ENCODE data around the gene XCL2.

XCL2 gene

DNA sequence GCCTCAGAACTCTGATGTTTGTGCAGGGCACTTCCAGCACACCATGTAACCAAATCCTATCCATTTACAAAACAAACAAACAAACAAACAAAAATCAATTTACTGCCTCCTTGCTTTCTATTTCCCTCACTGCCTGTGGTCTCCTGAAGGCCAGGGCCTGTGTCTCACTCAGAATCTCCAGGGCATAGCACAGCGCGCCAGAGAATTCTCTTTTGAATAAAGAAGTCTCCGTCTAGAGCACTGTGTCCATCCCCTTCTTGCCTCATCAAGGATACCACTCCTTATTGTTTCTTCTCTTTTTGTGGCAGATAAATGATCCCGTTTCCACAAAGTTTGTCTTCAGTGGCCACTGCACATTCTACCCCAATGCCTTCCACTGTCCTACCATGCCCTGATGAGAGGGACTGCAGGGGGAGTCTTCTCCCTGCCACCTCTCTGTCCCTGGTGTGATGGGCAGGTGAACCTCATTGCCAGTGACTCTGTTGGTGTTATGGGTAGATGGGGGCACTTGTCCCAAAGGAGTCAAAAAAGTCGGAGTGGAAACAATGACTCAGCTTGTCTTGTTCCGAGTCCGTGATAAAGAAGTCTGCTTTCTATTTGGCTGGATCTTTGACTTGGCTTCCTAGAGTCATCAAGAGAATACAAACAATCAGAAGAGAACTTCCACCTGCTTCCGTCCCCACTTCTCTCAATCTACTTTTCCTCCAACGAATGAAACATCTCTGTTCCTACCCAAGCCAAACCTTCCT lies 30.0 kb downstream of the XCL2 start:
- no peak overlapping the region for H3K4me3 ChIP-seq (ENCODE audit: low read depth, low read length)
- no peaks in the 10 kb centered on the region for H3K36me3 ChIP-seq (ENCODE audit: control insufficient read depth, insufficient read depth, low read length)
- H3K4me1 ChIP-seq (ENCODE audit: control insufficient read depth, insufficient read depth, low read length), result peaks cover 4% of the 10 kb centered on the region; the same call in 1 of the 2 replicates
- H3K27ac ChIP-seq (ENCODE audit: low read depth, low read length), result no peak overlapping the region
- H3K27me3 ChIP-seq (ENCODE audit: control insufficient read depth, insufficient read depth, low read length), result no peaks in the 10 kb centered on the region
- H3K9me3 ChIP-seq (ENCODE audit: control insufficient read depth, insufficient read depth, low read depth, low read length), result no peaks in the 10 kb centered on the region
- H3K9ac ChIP-seq (ENCODE audit: low read length), result no peak overlapping the region

DNA sequence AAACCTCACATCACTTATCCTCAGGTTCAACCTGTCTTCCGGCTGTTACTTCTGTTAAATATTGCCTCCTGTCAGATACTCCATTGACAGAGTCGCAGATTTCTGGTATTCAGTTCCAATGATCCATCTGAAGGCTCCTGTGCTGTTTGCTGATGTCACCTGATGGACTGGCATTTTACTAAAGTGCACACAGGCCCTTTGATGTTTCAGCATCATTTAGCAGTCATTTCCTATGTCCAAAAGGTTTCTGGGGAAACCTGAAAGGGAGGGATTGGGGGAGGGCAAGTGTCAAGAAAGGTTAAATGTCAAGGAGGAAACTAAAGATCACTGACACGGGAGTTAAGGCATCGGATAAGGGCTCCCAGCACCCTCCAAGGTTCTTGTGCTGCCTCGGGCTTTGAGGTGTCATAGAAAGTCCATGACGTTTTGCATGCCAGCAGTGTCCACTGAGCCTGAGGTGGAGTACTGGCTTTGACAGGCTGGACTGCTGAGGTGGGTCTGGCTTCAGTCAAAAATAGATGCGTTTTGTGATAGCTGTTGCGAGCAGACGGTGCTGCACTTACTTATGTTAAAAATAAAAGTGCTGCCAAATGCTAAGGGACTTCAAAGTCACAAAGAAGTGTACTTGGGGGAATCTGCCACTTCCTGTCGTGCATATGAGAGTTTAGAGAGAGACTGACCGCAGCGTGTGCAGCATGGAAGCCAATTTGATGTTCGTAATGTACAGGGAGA lies 30.8 kb downstream of the XCL2 start:
- Histone ChIP-seq H3K4me3 (ENCODE audit: low read depth, low read length) (no peak overlapping the region), H3K27me3 (ENCODE audit: control insufficient read depth, insufficient read depth, low read length) (no peaks in the 10 kb centered on the region), H3K4me1 (ENCODE audit: control insufficient read depth, insufficient read depth, low read length) (peaks cover 4% of the 10 kb centered on the region; the same call in 1 of the 2 replicates), H3K9me3 (ENCODE audit: control insufficient read depth, insufficient read depth, low read depth, low read length) (no peaks in the 10 kb centered on the region), H3K9ac (ENCODE audit: low read length) (no peak overlapping the region), H3K36me3 (ENCODE audit: control insufficient read depth, insufficient read depth, low read length) (no peaks in the 10 kb centered on the region), H3K27ac (ENCODE audit: low read depth, low read length) (no peak overlapping the region)

DNA sequence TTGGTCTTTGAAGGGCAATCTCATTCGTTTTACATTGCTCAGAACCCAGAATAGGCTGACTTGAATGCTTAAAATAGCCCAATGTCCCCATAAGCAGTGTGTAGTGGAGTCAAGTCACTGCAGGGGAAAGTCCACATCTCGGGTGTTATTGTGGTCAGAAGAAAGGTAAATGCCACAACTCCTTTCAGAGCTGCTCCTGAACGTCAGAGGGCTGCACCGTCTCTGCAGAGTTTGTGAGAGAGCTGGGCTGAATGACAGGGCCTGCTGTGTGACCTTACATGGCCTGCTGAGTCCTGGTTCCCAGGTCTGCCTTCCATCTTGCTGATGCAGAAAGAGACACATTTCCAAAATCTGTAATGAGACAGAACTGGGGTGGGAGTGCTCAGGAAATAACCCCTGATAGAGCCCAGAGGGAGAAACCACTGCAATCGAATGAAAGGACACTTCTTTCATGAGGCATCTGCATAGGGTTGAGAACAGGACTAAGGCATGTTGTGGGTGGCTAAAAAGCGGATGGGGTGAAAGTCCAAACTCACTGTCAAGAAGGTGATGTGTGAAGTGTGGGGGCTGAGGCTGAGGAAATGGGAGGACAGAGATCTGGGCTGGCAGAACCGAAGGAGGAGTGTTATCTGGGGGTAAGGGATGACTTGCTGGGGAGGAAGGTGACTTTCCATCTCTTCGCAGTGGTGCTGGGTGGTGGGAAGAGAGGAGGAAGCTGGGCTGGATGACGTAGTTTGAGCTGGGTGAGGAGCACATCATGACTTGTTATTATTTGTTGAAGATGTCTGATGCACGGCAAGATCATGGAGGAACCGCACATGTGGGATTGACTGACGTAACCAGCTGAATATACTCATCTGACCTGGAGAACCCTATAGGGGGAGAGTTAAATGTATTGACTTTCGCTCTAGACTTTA lies 33.7 kb downstream of the XCL2 start:
- no peaks in the 10 kb centered on the region for H3K36me3 ChIP-seq (ENCODE audit: control insufficient read depth, insufficient read depth, low read length)
- H3K4me1 ChIP-seq (ENCODE audit: control insufficient read depth, insufficient read depth, low read length), result peaks cover 4% of the 10 kb centered on the region; the same call in 1 of the 2 replicates
- H3K9me3 ChIP-seq (ENCODE audit: control insufficient read depth, insufficient read depth, low read depth, low read length), result no peaks in the 10 kb centered on the region
- no peak overlapping the region for H3K4me3 ChIP-seq (ENCODE audit: low read depth, low read length)
- H3K9ac ChIP-seq (ENCODE audit: low read length), result no peak overlapping the region
- H3K27me3 ChIP-seq (ENCODE audit: control insufficient read depth, insufficient read depth, low read length), result no peaks in the 10 kb centered on the region
- H3K27ac ChIP-seq (ENCODE audit: low read depth, low read length), result no peak overlapping the region

DNA sequence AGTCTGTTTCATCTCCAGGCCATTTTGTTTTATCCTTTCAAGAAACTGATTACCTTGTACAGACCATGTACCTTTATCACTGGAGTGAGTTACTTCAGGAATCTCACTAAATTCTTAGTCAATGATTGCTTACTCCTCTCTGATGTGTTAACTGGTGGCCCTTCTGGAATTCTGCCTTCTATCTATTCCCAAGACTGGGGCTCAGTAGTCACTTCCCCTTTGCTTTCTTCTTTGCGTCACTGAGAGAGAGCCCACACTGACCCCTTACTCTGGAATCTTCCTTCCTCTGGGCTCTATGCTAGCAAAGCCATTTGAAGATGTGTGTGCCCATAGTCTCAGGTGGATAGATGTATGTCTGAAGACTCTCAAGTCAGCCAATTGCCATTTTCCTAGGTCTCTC lies 34.6 kb downstream of the XCL2 start:
- no peaks in the 10 kb centered on the region for H3K36me3 ChIP-seq (ENCODE audit: control insufficient read depth, insufficient read depth, low read length)
- no peaks in the 10 kb centered on the region for H3K9me3 ChIP-seq (ENCODE audit: control insufficient read depth, insufficient read depth, low read depth, low read length)
- H3K4me3 ChIP-seq (ENCODE audit: low read depth, low read length), result no peak overlapping the region
- H3K27me3 ChIP-seq (ENCODE audit: control insufficient read depth, insufficient read depth, low read length), result no peaks in the 10 kb centered on the region
- peaks cover 4% of the 10 kb centered on the region; the same call in 1 of the 2 replicates for H3K4me1 ChIP-seq (ENCODE audit: control insufficient read depth, insufficient read depth, low read length)
- H3K9ac ChIP-seq (ENCODE audit: low read length), result no peak overlapping the region
- H3K27ac ChIP-seq (ENCODE audit: low read depth, low read length), result no peak overlapping the region

DNA sequence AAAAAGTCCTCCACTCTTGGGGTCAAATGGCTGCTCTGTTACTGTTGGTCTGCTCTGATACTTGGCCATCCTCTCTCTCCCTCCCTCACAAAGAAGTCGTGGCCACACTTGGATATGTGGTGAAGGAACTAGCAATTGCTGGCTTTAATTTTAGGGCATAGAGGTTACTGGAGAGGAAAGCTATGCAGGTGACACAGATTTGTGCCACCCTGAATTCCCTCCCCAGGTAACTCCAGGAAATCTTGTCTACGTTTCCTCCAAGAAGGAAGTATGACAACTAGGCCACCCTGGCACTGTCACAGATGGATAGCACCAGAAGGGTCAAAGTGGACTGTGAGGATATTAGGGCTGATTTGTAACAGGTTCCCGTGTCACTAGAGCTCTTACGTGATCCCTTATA lies 36.0 kb downstream of the XCL2 start:
- Histone ChIP-seq H3K4me1 (ENCODE audit: control insufficient read depth, insufficient read depth, low read length) (peaks cover under 1% of the 10 kb centered on the region; the same call in 1 of the 2 replicates), H3K9ac (ENCODE audit: low read length) (no peak overlapping the region), H3K36me3 (ENCODE audit: control insufficient read depth, insufficient read depth, low read length) (no peaks in the 10 kb centered on the region), H3K9me3 (ENCODE audit: control insufficient read depth, insufficient read depth, low read depth, low read length) (no peaks in the 10 kb centered on the region), H3K4me3 (ENCODE audit: low read depth, low read length) (no peak overlapping the region), H3K27ac (ENCODE audit: low read depth, low read length) (no peak overlapping the region), H3K27me3 (ENCODE audit: control insufficient read depth, insufficient read depth, low read length) (no peaks in the 10 kb centered on the region)

DNA sequence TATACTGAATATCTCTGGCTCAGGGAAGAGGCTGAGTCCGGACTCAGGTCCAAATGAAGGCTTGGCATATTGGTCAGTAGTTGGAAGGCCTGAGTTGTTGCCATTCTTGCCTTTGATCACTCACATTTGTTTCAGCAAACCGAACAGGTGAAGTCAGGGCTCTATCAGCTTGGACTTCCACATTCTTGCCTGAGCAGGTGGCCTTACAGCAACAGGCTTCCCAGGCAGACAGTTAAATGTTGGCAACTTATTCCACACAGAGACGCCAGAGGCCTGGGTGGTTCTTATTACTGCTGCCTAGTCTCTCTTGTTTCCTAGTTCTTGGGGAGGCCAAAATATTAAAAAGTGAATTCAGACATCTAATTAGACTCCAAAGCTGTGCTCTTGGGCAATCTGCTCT lies 36.6 kb downstream of the XCL2 start:
- H3K9me3 ChIP-seq (ENCODE audit: control insufficient read depth, insufficient read depth, low read depth, low read length), result no peaks in the 10 kb centered on the region
- no peaks in the 10 kb centered on the region for H3K27me3 ChIP-seq (ENCODE audit: control insufficient read depth, insufficient read depth, low read length)
- H3K9ac ChIP-seq (ENCODE audit: low read length), result no peak overlapping the region
- no peaks in the 10 kb centered on the region for H3K36me3 ChIP-seq (ENCODE audit: control insufficient read depth, insufficient read depth, low read length)
- no peaks in the 10 kb centered on the region for H3K4me1 ChIP-seq (ENCODE audit: control insufficient read depth, insufficient read depth, low read length)
- H3K27ac ChIP-seq (ENCODE audit: low read depth, low read length), result no peak overlapping the region
- no peak overlapping the region for H3K4me3 ChIP-seq (ENCODE audit: low read depth, low read length)

DNA sequence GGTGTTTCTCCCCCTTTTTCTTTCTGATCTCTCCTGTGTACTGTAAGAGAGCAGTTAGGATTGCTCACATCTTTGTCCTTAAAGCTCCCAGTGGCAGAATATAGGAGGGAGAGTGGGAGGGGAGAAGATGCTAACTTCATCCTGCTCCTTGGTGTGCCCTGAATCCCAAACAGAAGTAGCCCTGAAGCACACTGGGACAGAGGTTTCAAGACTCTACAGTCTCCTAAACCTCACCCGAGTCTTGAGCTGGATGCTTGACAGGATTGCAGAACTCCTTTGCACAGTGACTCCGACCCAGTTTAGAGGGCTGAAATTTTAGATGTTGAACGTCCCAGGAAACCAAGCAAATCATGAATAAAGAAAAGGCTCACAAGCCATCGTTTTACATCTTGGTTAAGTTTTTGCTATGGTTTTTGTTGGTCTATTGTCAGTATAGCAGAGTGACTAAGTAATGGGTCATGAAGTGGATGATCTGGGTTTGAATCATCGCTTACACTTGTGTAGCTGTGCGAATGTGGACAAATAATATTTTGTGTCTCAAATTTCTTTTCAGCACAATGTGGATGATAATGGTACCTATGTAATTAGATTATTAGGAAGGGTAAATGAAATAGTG lies 37.5 kb downstream of the XCL2 start:
- Histone ChIP-seq H3K9ac (ENCODE audit: low read length) (no peak overlapping the region), H3K36me3 (ENCODE audit: control insufficient read depth, insufficient read depth, low read length) (no peaks in the 10 kb centered on the region), H3K27ac (ENCODE audit: low read depth, low read length) (no peak overlapping the region), H3K27me3 (ENCODE audit: control insufficient read depth, insufficient read depth, low read length) (no peaks in the 10 kb centered on the region), H3K9me3 (ENCODE audit: control insufficient read depth, insufficient read depth, low read depth, low read length) (no peaks in the 10 kb centered on the region), H3K4me1 (ENCODE audit: control insufficient read depth, insufficient read depth, low read length) (no peaks in the 10 kb centered on the region), H3K4me3 (ENCODE audit: low read depth, low read length) (no peak overlapping the region)

DNA sequence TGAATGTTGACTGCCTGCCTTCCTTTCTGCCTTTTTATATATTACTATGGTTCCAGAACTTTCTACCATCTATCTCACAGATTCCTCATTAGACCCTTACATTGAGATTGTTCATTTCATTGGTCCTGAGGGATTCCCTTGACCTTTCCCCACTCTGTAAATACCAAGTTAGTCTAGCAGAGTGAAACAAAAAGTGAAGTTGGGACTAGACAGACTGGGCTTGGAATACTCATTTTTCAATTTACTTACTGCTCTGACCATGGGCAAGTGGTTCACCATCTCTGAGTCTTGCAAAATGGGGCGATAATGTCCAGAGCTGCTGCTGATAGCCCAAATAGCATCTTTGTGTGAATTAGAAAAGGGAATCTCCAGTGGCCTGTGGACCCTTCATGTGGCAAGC lies 38.8 kb downstream of the XCL2 start:
- Histone ChIP-seq H3K9me3 (ENCODE audit: control insufficient read depth, insufficient read depth, low read depth, low read length) (no peaks in the 10 kb centered on the region), H3K36me3 (ENCODE audit: control insufficient read depth, insufficient read depth, low read length) (no peaks in the 10 kb centered on the region), H3K4me1 (ENCODE audit: control insufficient read depth, insufficient read depth, low read length) (no peaks in the 10 kb centered on the region), H3K4me3 (ENCODE audit: low read depth, low read length) (no peak overlapping the region), H3K27me3 (ENCODE audit: control insufficient read depth, insufficient read depth, low read length) (no peaks in the 10 kb centered on the region), H3K9ac (ENCODE audit: low read length) (no peak overlapping the region), H3K27ac (ENCODE audit: low read depth, low read length) (no peak overlapping the region)

DNA sequence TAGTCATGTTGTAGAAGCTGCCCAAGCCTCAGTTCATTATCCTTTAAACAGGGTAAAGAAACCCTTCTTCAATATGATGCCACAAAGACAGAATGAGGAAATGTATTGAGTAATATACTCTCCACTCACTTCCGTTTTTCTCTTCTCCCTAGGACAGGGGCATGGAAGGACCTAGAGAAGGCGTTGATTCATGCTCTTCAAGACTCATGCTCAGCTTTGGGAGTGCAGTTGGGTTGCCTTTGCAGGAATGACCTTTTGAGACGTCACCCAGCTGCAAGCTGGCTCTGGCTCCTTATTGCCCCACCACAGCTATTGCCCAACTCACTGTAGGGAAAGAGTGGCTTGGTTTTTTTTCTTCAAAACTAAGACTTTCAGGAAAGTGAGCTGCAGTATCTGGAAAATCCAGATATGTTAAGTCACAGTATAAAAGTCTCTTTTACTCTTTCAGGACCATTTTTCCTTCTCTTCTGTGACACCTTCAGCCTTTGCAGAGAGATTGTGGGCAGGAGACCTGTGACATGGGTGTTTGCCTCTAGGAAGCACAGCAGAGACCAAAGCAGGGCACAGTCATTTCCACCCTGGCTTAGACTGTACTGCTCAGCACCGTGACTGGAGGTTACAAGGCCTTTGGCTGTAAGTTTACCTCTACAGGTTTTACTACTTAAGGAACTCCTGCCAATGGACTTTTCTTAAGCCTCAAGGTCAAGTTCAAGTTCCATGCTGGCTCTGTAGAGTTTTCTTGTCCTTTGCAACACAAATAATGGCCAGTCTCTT lies 39.5 kb downstream of the XCL2 start:
- Histone ChIP-seq H3K36me3 (ENCODE audit: control insufficient read depth, insufficient read depth, low read length) (no peaks in the 10 kb centered on the region), H3K27ac (ENCODE audit: low read depth, low read length) (no peak overlapping the region), H3K9ac (ENCODE audit: low read length) (no peak overlapping the region), H3K9me3 (ENCODE audit: control insufficient read depth, insufficient read depth, low read depth, low read length) (no peaks in the 10 kb centered on the region), H3K4me3 (ENCODE audit: low read depth, low read length) (no peak overlapping the region), H3K4me1 (ENCODE audit: control insufficient read depth, insufficient read depth, low read length) (no peaks in the 10 kb centered on the region), H3K27me3 (ENCODE audit: control insufficient read depth, insufficient read depth, low read length) (no peaks in the 10 kb centered on the region)

DNA sequence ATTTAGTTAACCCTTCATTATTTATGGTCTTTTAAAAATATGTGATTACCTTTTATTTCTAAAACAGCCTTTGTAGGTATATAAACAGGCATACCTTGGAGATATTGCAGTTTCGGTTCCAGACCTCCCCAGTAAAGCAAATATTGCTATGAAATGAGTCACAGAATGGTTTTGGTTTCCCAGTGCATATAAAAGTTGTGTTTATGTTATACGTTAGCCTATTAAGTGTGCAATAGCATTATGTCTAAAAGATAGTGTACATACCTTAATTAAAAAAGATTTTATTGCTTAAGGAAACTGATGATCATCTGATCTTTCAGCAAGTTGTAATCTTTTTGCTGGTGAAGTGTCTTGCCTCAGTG lies 44.1 kb downstream of the XCL2 start:
- H3K9ac ChIP-seq (ENCODE audit: low read length), result no peak overlapping the region
- H3K27ac ChIP-seq (ENCODE audit: low read depth, low read length), result no peak overlapping the region
- no peaks in the 10 kb centered on the region for H3K36me3 ChIP-seq (ENCODE audit: control insufficient read depth, insufficient read depth, low read length)
- H3K27me3 ChIP-seq (ENCODE audit: control insufficient read depth, insufficient read depth, low read length), result no peaks in the 10 kb centered on the region
- no peaks in the 10 kb centered on the region for H3K9me3 ChIP-seq (ENCODE audit: control insufficient read depth, insufficient read depth, low read depth, low read length)
- H3K4me3 ChIP-seq (ENCODE audit: low read depth, low read length), result no peak overlapping the region
- H3K4me1 ChIP-seq (ENCODE audit: control insufficient read depth, insufficient read depth, low read length), result peaks cover 7% of the 10 kb centered on the region

All from HUES6 (cell line).